T-helper 2 cell treated with Interferon-gamma antibody and Interleukin-4, amounts not matched to agents 5 μg/mL and 100 μg/mL, for 36 hours (primary cell): ENCODE data around the gene ACTR2.

ENCODE experiments used
- DNase-seq: peaks from one replicate; pipeline ENCODE4 v3.0.0; 2021; ENCODE audit warnings: low spot score
- H3K27ac Mint-ChIP-seq: one replicate; pipeline ENCODE4 v1.8.0; 2021; ENCODE audit warnings: mild to moderate bottlenecking, mixed read lengths
- H3K27me3 Mint-ChIP-seq: one replicate; pipeline ENCODE4 v1.8.0; 2021; ENCODE audit warnings: low read depth, mixed read lengths
- H3K36me3 Mint-ChIP-seq: one replicate; pipeline ENCODE4 v1.8.0; 2021; ENCODE audit warnings: low read depth, mixed read lengths
- H3K4me1 Mint-ChIP-seq: one replicate; pipeline ENCODE4 v1.8.0; 2021; ENCODE audit warnings: low read depth, mixed read lengths
- H3K4me3 Mint-ChIP-seq: one replicate; pipeline ENCODE4 v1.8.0; 2022; ENCODE audit warnings: mild to moderate bottlenecking, moderate library complexity, mixed read lengths
- H3K9me3 Mint-ChIP-seq: one replicate; pipeline ENCODE4 v1.8.0; 2021; ENCODE audit warnings: mixed read lengths

ACTR2 gene

DNA sequence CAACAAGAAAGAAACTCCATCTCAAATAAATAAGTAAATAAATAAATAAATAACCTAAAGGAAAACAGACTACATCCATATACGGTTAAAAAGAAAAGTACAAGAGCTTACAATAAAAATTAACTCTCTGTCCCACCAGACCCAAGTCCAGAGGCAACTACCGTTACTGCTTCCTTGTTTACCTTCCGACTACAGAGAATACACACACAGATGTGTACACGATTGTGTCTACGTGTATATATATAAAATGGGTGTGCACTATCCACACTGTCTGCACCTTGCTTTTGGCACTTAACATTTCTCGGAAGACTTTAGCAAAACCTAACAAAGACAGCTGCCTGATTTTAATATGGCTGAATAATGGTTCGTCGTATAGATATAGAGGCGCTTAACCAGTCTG lies 69.9 kb downstream of the ACTR2 start:
- Mint-ChIP-seq H3K4me3 (no peak overlapping the region), H3K9me3 (no peaks in the 10 kb centered on the region), H3K27me3 (peaks cover 23% of the 10 kb centered on the region), H3K4me1 (peaks cover 39% of the 10 kb centered on the region), H3K36me3 (no peaks in the 10 kb centered on the region), H3K27ac (no peak overlapping the region)
- DNase-seq = no peak

DNA sequence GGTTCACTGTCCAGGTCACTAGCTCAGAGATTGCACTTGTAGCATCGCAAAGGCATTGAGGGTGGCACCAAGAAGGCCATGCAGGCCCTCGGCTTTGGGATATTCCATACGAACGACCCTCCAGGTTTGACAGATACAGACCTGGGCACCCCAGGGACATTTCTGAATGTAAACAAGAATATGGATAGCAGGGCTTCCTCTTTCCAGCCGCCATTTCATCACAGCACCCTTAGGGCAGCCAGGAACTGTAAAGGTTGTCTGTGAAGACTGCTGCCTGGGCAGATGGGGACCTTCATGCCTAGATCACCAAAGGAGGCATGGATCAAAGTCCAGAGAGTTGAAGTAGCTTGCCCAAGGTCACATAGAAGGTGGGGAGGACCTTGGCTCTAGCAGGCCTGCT lies 70.5 kb downstream of the ACTR2 start:
- H3K9me3 Mint-ChIP-seq = no peaks in the 10 kb centered on the region
- H3K4me3 Mint-ChIP-seq = no peak overlapping the region
- H3K4me1 Mint-ChIP-seq = peaks cover 42% of the 10 kb centered on the region
- no peak for DNase-seq
- H3K27me3 Mint-ChIP-seq = peaks cover 27% of the 10 kb centered on the region
- no peaks in the 10 kb centered on the region for H3K36me3 Mint-ChIP-seq
- H3K27ac Mint-ChIP-seq = no peak overlapping the region

DNA sequence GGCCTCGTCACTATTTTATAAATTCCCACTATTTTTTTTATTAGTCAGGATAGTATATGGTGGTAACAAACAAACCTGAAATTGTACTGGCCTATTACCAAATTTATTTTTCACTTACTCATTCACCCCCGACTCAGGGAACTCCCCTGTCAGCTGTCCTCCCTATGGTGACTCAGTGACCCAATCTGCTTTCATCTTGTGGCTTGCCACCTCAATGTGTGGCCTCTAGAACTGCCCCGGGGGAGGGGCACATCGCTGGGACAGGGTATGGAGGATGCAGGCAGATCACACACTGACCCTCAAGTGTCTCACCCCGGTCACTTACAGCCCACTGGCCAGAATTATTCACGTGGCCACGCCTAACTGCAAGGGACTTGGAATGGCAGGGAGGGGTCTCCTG lies 71.6 kb downstream of the ACTR2 start:
- Mint-ChIP-seq H3K27me3 (peaks cover 27% of the 10 kb centered on the region), H3K4me1 (peaks cover 42% of the 10 kb centered on the region), H3K4me3 (peak overlapping the region; percentile 56), H3K27ac (peak overlapping the region; percentile 71), H3K9me3 (no peaks in the 10 kb centered on the region), H3K36me3 (no peaks in the 10 kb centered on the region)
- DNase-seq = peak; percentile 82

DNA sequence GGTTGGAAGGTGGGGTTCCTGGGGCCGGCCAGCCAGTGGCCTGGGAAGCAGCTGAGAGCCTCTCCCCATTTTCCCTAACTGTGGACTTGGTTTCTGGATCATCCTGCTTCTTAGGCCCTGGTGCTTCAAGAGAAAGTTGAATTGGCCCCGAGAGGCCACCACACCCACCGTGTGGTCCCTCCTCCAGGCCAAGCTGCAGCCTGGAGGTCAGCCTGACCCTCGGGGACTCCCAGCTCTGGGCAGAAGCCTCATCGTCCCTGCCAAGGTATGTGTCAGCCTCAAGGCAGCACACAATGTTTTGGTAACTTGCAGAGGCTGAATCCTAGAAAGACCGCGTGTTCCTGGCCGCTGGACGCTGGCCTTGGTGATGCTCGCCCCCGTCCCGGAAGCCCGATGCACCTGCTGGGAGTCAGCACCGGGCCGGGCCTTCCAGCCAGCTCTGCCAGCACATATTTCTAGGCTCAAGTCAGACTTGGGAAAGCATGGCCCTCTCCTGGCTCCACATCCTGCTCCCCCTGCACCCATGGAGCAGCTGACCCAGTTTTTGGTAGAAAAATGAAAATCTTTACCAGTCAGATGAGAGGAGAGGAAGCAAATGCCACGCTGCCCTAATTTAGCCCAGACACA lies 72.6 kb downstream of the ACTR2 start:
- Mint-ChIP-seq H3K27ac (peak overlapping the region; percentile 89), H3K4me3 (peak overlapping the region; percentile 79), H3K36me3 (no peaks in the 10 kb centered on the region), H3K4me1 (peaks cover 42% of the 10 kb centered on the region), H3K27me3 (peaks cover 20% of the 10 kb centered on the region), H3K9me3 (no peaks in the 10 kb centered on the region)
- no peak for DNase-seq

DNA sequence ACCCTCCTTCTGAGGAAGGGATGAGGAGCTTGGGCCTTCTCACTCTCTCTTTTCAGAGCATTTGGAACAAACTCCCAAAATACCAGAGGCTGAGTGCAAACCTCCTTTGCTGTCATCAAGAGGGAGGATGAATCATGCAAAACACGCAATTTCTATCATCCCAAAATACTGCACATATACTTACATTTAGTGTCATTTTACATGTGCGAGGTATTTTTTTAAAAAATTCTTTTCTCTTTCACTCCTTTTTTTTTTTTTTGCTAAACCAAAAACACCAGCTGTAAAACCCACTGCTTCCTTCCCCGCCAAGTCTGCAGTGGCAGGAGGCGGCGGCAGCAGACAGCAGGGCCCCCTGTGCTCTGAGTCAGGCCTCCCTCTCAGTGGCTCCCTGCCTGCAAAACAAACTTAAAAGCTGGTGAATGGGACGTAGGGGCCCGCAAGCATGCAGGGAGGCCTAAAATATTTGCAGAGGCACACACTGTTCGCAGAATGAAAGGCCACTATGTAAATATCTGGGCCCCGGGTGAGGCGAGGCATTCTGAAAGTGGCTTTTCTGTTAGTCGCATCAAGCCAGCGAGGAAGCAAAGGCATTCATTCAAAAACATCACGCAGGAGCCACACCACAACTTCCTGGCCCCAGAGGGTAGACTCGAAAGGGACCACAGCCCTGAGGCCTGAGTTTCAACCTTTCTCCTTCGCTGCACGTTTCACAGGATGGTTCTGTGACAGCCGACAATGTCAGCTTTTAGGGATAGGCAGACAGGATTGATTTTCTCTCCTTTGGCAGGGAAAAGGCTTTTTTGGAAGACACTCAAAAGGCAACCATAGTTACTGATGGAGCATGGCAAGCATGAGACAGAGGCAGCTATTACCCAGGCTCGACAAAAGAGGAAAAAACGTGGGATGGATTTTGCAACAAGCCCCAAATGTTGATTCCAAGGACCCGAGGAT lies 73.4 kb downstream of the ACTR2 start:
- peak; percentile 86 for DNase-seq
- Mint-ChIP-seq H3K4me3 (peak overlapping the region; percentile 79), H3K27ac (peak overlapping the region; percentile 89), H3K9me3 (no peaks in the 10 kb centered on the region), H3K27me3 (peaks cover 18% of the 10 kb centered on the region), H3K36me3 (no peaks in the 10 kb centered on the region), H3K4me1 (peaks cover 42% of the 10 kb centered on the region)

DNA sequence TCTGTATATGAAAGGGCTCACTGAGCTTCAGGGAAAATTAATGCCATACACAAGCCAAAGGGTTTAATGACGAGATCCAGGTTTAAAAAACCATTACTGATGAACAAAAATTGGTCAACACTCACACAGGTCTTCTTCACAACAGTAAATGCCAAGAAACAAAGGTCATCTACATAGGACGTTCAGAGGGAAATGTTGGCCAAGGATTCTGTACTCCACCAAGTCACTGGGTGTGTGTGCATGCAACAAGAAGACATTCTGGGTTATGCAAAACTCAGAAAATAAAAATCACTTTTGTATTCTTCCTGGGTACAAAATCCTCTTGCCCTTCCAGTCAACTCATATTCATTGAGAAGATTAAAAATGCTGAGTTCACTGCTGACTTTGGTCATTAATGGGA lies 78.3 kb downstream of the ACTR2 start:
- Mint-ChIP-seq H3K36me3 (no peaks in the 10 kb centered on the region), H3K27me3 (peaks cover 13% of the 10 kb centered on the region), H3K9me3 (no peaks in the 10 kb centered on the region)

DNA sequence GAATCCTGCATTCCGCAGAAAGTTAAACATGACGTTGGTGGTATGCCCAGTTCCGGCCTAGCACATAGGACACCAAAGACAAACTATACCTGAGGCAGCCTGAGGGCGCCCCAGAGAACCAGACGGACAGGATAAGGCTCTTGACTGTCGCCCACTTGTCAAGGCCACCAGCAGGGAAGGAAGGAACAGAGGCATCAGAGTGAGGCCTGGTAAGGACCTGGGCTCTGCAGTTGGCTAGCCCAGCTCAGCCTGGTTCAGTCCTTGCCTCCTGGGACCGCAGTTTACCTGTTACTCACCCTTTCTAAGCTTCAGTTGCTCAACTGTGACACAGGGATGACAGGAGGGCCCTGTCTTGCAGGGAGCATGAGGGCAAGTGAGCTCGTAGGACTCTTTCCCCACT lies 82.1 kb downstream of the ACTR2 start:
- Mint-ChIP-seq H3K4me1 (peaks cover 6% of the 10 kb centered on the region), H3K27ac (no peak overlapping the region), H3K36me3 (peaks cover 9% of the 10 kb centered on the region), H3K27me3 (peaks cover 3% of the 10 kb centered on the region), H3K9me3 (no peaks in the 10 kb centered on the region), H3K4me3 (no peak overlapping the region)
- DNase-seq = no peak

More for the DNA sequence above, 78.3 kb downstream of the ACTR2 start:
- DNase-seq = no peak
- Mint-ChIP-seq H3K4me3 (no peak overlapping the region), H3K27ac (no peak overlapping the region), H3K4me1 (peaks cover 18% of the 10 kb centered on the region)

DNA sequence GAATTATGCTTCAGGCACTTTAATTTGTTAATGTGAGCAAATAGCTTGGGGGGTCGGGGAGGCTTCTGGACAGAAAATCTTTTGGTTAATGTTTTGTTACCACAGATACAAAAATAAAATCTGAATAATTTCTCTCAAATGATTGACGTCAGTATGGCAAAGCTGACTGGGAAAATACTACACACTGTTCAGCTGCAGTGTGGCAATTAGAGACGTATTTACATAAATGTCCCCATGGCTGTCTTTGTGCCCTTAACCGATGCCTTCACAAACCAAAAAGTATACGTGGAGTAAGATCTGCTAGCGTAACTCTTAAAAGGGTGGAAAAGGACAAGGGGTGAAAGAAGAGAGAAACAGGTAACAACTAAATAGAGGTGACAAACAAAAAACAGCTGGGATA lies 83.4 kb downstream of the ACTR2 start:
- peaks cover 9% of the 10 kb centered on the region for H3K36me3 Mint-ChIP-seq
- DNase-seq = no peak
- no peak overlapping the region for H3K27ac Mint-ChIP-seq
- no peak overlapping the region for H3K4me3 Mint-ChIP-seq
- peaks cover 3% of the 10 kb centered on the region for H3K27me3 Mint-ChIP-seq
- peaks cover 6% of the 10 kb centered on the region for H3K4me1 Mint-ChIP-seq
- no peaks in the 10 kb centered on the region for H3K9me3 Mint-ChIP-seq

DNA sequence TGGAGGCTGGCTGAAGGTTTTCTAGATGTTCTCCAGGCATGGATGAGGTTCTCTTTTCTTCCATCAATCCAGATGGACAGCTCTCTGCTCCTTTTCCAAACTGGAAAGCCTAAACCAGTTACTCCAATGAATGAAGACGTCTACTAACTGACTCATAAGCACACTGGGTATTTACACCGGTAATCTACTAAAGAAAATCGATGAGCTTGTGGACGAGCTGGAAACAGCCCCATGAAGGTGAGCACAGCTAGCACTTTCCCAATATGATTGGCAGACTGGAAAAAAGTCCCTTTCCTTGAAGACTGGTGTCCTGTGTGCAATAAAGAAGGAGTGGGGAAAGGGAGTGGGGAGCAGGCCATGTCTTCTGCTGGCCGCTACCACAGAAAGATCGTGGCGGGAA lies 84.0 kb downstream of the ACTR2 start:
- Mint-ChIP-seq H3K27me3 (peaks cover 3% of the 10 kb centered on the region), H3K36me3 (peaks cover 9% of the 10 kb centered on the region), H3K4me1 (peaks cover 6% of the 10 kb centered on the region), H3K4me3 (no peak overlapping the region), H3K27ac (no peak overlapping the region), H3K9me3 (no peaks in the 10 kb centered on the region)
- no peak for DNase-seq

DNA sequence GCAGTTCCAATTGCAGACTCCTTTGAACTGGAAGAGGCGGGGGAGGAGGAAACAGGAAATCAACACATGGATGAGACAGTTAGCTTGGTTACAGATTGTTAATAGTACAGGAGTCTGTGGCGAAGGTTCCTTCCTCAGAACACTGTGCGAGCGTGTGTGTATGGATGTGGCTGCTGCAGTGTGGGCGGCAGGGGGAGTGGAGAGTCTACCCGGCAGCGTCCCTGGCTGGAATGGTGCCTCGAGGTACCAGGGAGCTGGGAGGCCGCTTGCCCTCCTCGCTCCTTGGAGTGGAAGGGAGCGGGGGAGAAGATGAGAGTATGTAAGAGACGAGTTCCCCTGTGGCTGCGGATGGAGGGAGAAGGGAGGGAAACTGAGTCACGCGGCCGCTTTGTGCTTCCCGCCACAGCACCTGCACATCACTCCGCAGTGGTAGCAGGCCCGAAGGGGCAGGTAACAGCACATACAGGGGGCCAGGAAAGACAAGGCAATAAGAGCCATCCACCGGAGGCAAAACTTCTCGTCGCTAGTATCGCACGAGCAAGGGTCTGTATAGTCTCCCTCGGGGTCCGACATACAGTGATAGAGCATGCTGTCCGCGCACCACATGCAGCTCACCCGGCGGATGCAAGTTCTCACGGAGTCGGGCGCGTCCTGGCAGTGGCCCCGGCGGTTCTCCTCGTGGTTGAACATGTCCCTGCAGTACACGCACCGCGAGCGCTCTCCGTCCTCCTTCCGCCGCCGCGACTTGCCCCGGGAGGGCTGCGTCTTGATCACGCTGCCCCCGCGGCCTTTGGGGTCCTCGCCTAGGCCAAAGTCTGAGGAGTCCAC lies 85.7 kb downstream of the ACTR2 start:
- Mint-ChIP-seq H3K36me3 (peaks cover 9% of the 10 kb centered on the region), H3K9me3 (no peaks in the 10 kb centered on the region), H3K4me3 (no peak overlapping the region), H3K4me1 (peaks cover 10% of the 10 kb centered on the region), H3K27me3 (peaks cover 3% of the 10 kb centered on the region), H3K27ac (no peak overlapping the region)
- DNase-seq = no peak

DNA sequence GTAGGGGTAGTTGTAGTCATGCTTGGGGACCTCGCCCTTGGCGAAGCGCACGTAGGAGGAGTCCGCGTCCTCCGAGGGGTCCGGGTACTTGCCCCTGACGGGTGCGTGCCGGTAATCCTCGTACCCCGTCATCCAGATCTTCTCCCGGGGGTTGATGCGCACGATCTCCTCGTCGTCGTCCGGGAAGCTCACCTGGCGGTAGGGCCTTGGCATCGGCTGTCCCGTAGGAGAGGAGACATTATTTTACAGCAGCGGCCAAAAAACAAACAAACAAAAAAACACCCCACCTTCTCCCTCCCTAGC lies 86.3 kb downstream of the ACTR2 start:
- Mint-ChIP-seq H3K27me3 (peaks cover 3% of the 10 kb centered on the region), H3K27ac (no peak overlapping the region), H3K9me3 (no peaks in the 10 kb centered on the region), H3K36me3 (peaks cover 9% of the 10 kb centered on the region), H3K4me1 (peaks cover 10% of the 10 kb centered on the region), H3K4me3 (no peak overlapping the region)
- DNase-seq = no peak

DNA sequence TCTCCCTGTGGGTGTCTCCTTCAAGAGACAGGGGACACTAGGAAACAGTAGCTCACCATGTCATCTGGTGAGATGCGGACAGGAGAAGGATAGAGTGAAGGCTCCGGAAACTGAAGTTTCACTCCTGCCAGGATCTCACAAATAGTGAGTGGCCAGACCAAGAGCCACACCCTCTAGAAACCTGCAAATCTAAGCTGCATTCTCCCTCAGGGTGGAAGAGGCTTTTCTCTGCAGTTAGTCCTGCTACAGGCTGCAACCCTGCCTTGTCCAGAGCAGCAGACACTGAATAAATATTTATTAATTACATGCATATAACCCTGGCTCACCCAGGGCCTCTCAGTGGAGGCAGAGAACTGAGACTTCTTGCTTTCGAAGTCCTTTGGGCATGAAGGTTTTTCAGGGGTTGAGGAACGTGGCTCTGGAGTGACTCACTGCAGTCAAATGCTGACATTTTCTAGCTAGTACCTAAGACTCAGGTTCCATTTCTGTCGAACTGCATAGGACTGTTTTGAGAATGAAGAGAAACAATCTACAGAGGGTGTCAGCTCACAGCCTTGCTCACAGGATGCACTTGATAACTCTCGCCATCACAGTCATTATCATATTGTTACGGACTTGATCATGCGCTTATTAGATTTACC lies 87.3 kb downstream of the ACTR2 start:
- no peak for DNase-seq
- Mint-ChIP-seq H3K27ac (no peak overlapping the region), H3K9me3 (no peaks in the 10 kb centered on the region), H3K4me3 (no peak overlapping the region), H3K4me1 (peaks cover 10% of the 10 kb centered on the region), H3K27me3 (no peaks in the 10 kb centered on the region), H3K36me3 (peaks cover 9% of the 10 kb centered on the region)

DNA sequence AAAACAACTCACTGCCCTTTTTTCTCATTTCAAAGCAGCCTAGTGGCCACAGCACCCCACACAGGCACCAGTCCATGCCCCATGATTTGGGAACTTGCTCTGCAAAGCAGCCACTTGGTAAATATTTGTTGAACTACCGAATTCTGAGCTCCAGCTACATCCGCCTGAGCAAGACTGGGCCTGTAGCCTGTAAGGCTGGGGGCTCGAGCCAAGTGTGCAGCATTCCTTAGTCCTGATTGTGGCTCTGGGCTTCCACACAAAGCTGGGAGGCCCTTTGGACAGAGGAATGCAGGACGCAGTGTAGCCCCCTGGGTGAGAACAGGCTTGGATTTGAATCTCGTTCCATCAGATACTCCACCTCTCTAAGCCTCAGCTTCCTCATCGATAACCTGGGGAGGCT lies 88.4 kb downstream of the ACTR2 start:
- Mint-ChIP-seq H3K4me3 (no peak overlapping the region), H3K36me3 (peaks cover 9% of the 10 kb centered on the region), H3K4me1 (peaks cover 16% of the 10 kb centered on the region), H3K27me3 (no peaks in the 10 kb centered on the region), H3K27ac (no peak overlapping the region), H3K9me3 (no peaks in the 10 kb centered on the region)
- no peak for DNase-seq
